HUES6 (cell line): ENCODE measurements around the gene ZNF154.

Experiments
- H3K27ac ChIP-seq: 2 replicates; pipeline ENCODE4 v1.7.0; 2013; ENCODE audit warnings: low read depth, mild to moderate bottlenecking, low read length, inconsistent platforms
- H3K27me3 ChIP-seq: 2 replicates; pipeline ENCODE4 v1.6.1; 2013; ENCODE audit warnings: low read length; ENCODE audit not compliant: control insufficient read depth, insufficient read depth
- H3K36me3 ChIP-seq: 2 replicates; pipeline ENCODE4 v1.6.1; 2013; ENCODE audit warnings: low read length; ENCODE audit not compliant: control insufficient read depth, insufficient read depth
- H3K4me1 ChIP-seq: 2 replicates; pipeline ENCODE4 v1.6.1; 2013; ENCODE audit warnings: low read length; ENCODE audit not compliant: control insufficient read depth, insufficient read depth
- H3K4me3 ChIP-seq: 2 replicates; pipeline ENCODE4 v1.5.1; 2013; ENCODE audit warnings: low read depth, low read length
- H3K9ac ChIP-seq: one replicate; pipeline ENCODE4 v1.6.1; 2013; ENCODE audit warnings: mild to moderate bottlenecking, low read length
- H3K9me3 ChIP-seq: 2 replicates; pipeline ENCODE4 v1.6.1; 2013; ENCODE audit warnings: low read depth, low read length; ENCODE audit not compliant: control insufficient read depth, insufficient read depth

The ZNF154 gene

DNA sequence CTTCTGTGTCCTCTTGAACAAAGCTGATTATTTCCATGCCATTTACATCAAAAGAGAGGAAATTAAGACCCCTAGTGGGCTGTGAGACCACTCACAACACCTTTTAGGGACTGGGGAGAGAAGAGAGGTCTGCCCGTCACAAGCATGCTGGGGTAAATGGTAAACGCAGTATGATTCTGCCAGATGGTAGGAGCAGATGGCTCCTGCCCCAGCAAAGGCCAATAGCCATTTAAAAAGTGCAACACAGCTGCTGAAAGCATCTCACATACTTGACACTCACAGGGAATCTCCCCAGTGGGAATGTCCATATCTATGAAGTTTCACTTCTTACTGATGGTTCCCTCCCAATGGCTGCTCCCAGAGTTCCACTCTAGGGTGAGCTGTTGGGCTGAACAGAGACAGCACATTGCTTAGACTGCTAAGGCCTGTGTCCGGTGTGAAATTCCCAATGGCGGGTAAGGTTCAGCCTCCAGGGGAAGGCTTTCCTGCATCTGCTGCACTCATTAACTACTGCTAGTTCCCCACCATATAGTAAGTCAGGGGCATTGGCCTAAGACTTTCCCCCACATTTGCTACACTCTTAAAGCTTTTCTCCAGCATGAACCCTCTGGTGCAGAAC lies 11.0 kb upstream of the ZNF154 start:
- H3K27ac ChIP-seq = no peak overlapping the region
- no peak overlapping the region for H3K9ac ChIP-seq
- no peaks in the 10 kb centered on the region for H3K4me1 ChIP-seq
- H3K9me3 ChIP-seq = peaks cover 41% of the 10 kb centered on the region
- H3K4me3 ChIP-seq = no peak overlapping the region
- H3K36me3 ChIP-seq = peaks cover 38% of the 10 kb centered on the region
- H3K27me3 ChIP-seq = no peaks in the 10 kb centered on the region

GRCh38 chr19:57719424-57719823 lies 10.4 kb upstream of the ZNF154 start:
- no peak overlapping the region for H3K9ac ChIP-seq
- H3K36me3 ChIP-seq = peaks cover 38% of the 10 kb centered on the region
- H3K27ac ChIP-seq = no peak overlapping the region
- H3K4me3 ChIP-seq = no peak overlapping the region
- H3K9me3 ChIP-seq = peaks cover 39% of the 10 kb centered on the region
- no peaks in the 10 kb centered on the region for H3K4me1 ChIP-seq
- H3K27me3 ChIP-seq = no peaks in the 10 kb centered on the region

DNA sequence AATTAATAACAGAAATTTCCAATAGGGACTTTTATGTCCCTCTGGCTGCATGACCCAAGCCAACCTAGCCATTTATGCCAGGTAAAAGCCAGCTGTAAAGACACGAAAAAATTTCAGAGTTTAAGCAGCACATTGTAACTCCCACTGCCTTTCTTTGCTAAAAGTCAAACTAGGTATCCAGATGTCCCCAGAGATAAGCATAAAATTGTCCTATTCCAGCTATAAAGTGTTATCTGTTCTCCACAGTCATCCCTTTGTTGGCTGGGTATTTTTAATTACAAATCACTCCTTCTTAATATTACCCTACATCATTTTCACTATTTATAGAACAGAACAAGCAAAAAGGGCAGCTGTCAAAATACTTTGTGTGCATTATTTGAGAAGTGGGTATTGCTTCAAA lies 3.2 kb upstream of the ZNF154 start:
- H3K9me3 ChIP-seq = peaks cover 4% of the 10 kb centered on the region; the same call in 1 of the 2 replicates
- H3K36me3 ChIP-seq = peaks cover 7% of the 10 kb centered on the region

GRCh38 chr19:57709616-57710015 lies 612 bp upstream of the ZNF154 start:
- H3K27ac ChIP-seq = no peak overlapping the region
- peaks cover 2% of the 10 kb centered on the region; the same call in 1 of the 2 replicates for H3K4me1 ChIP-seq
- no peaks in the 10 kb centered on the region for H3K27me3 ChIP-seq
- H3K9ac ChIP-seq = no peak overlapping the region
- peaks cover 21% of the 10 kb centered on the region for H3K36me3 ChIP-seq
- peak overlapping the region; percentile 88 for H3K4me3 ChIP-seq
- H3K9me3 ChIP-seq = peaks cover 4% of the 10 kb centered on the region; the same call in 1 of the 2 replicates

More for the DNA sequence above, 3.2 kb upstream of the ZNF154 start:
- no peak overlapping the region for H3K9ac ChIP-seq
- peaks cover 2% of the 10 kb centered on the region; the same call in 1 of the 2 replicates for H3K4me1 ChIP-seq
- H3K27ac ChIP-seq = no peak overlapping the region
- H3K4me3 ChIP-seq = no peak overlapping the region
- no peaks in the 10 kb centered on the region for H3K27me3 ChIP-seq

GRCh38 chr19:57706346-57706745 lies 2.7 kb downstream of the ZNF154 start:
- no peaks in the 10 kb centered on the region for H3K27me3 ChIP-seq
- no peak overlapping the region for H3K9ac ChIP-seq
- H3K4me3 ChIP-seq = no peak overlapping the region
- peaks cover 20% of the 10 kb centered on the region for H3K9me3 ChIP-seq
- no peak overlapping the region for H3K27ac ChIP-seq
- peaks cover 2% of the 10 kb centered on the region; the same call in 1 of the 2 replicates for H3K4me1 ChIP-seq
- H3K36me3 ChIP-seq = peaks cover 47% of the 10 kb centered on the region

- Histone ChIP-seq H3K27ac (no peak overlapping the region), H3K36me3 (peaks cover 65% of the 10 kb centered on the region), H3K9me3 (peaks cover 41% of the 10 kb centered on the region), H3K4me1 (no peaks in the 10 kb centered on the region; the same call in 1 of the 2 replicates), H3K9ac (no peak overlapping the region), H3K4me3 (no peak overlapping the region), H3K27me3 (no peaks in the 10 kb centered on the region)
Measured at GRCh38 chr19:57701625-57702024, 7.4 kb downstream of the ZNF154 start.

GRCh38 chr19:57689750-57690149 lies 19.3 kb downstream of the ZNF154 start:
- no peaks in the 10 kb centered on the region for H3K27me3 ChIP-seq
- no peak overlapping the region for H3K9ac ChIP-seq
- H3K9me3 ChIP-seq = peaks cover 72% of the 10 kb centered on the region
- peaks cover 63% of the 10 kb centered on the region for H3K36me3 ChIP-seq
- no peaks in the 10 kb centered on the region for H3K4me1 ChIP-seq
- no peak overlapping the region for H3K4me3 ChIP-seq
- no peak overlapping the region for H3K27ac ChIP-seq

- Histone ChIP-seq H3K27ac (no peak overlapping the region), H3K27me3 (no peaks in the 10 kb centered on the region), H3K36me3 (peaks cover 75% of the 10 kb centered on the region), H3K9ac (no peak overlapping the region), H3K4me3 (0 out of 2 replicates have a peak overlapping the region, but pooled peaks have one; percentile 7), H3K9me3 (peaks cover 85% of the 10 kb centered on the region), H3K4me1 (no peaks in the 10 kb centered on the region)
Measured at GRCh38 chr19:57688011-57688763, 20.8 kb downstream of the ZNF154 start.

DNA sequence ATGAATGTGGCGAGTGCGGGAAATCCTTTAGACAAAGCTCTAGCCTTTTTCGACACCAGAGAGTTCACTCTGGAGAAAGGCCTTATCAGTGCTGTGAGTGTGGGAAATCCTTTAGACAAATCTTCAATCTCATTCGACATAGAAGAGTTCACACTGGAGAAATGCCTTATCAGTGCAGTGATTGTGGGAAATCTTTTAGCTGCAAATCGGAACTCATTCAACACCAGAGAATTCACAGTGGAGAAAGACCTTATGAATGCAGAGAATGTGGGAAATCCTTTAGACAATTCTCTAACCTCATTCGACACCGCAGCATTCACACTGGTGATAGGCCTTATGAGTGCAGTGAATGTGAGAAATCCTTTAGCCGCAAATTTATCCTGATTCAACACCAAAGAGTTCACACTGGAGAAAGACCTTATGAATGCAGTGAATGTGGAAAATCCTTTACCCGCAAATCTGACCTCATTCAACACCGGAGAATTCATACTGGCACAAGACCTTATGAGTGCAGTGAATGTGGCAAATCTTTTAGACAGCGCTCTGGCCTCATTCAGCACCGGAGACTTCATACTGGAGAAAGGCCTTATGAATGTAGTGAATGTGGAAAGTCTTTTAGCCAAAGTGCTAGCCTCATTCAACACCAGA lies 21.5 kb downstream of the ZNF154 start:
- Histone ChIP-seq H3K27ac (no peak overlapping the region), H3K4me1 (no peaks in the 10 kb centered on the region), H3K9ac (no peak overlapping the region), H3K36me3 (peaks cover 74% of the 10 kb centered on the region), H3K9me3 (peaks cover 87% of the 10 kb centered on the region), H3K27me3 (no peaks in the 10 kb centered on the region), H3K4me3 (0 out of 2 replicates have a peak overlapping the region, but pooled peaks have one; percentile 7)

GRCh38 chr19:57686727-57687126 lies 22.3 kb downstream of the ZNF154 start:
- H3K36me3 ChIP-seq = peaks cover 74% of the 10 kb centered on the region
- H3K4me1 ChIP-seq = no peaks in the 10 kb centered on the region
- H3K27me3 ChIP-seq = no peaks in the 10 kb centered on the region
- no peak overlapping the region for H3K4me3 ChIP-seq
- H3K27ac ChIP-seq = no peak overlapping the region
- peaks cover 88% of the 10 kb centered on the region for H3K9me3 ChIP-seq
- no peak overlapping the region for H3K9ac ChIP-seq
